GM23338 (cell line): ENCODE data around the gene CNTNAP2. TPM values are rescaled to one million over a fixed set of nuclear protein-coding genes. Genes with fewer than 3 reads are reported as not detected.

Source experiments
- ATAC-seq: fragments of 200-7000 bp; cut with Tn5 transposase; 3 replicates; pipeline ENCODE4 v1.9.1; 2020
- DNase-seq: peaks from one replicate; pipeline ENCODE4 v3.0.0-alpha.2; 2015; ENCODE audit warnings: low spot score
- H2AFZ ChIP-seq: fragments of 200-600 bp; sonication (generic); 2 replicates; pipeline ENCODE4 v1.8.0; 2016; ENCODE audit warnings: antibody characterized with exemption, mild to moderate bottlenecking, moderate library complexity
- H3F3A ChIP-seq: fragments of 200-600 bp; sonication (generic); replicated peaks from 2 replicates; pipeline ENCODE4 v1.8.0; 2017; ENCODE audit warnings: antibody characterized with exemption, mixed run types, low read depth
- H3K27ac ChIP-seq: fragments of 200-600 bp; sonication (generic); 2 replicates; pipeline ENCODE4 v1.6.1; 2016; ENCODE audit warnings: low read depth
- H3K27me3 ChIP-seq: fragments of 200-600 bp; sonication (generic); 2 replicates; pipeline ENCODE4 v1.8.0; 2016; ENCODE audit warnings: mild to moderate bottlenecking, mixed run types, moderate library complexity; ENCODE audit not compliant: insufficient read depth
- H3K36me3 ChIP-seq: fragments of 200-600 bp; sonication (generic); 2 replicates; pipeline ENCODE4 v1.8.0; 2016; ENCODE audit warnings: mild to moderate bottlenecking; ENCODE audit not compliant: insufficient read depth
- H3K4me1 ChIP-seq: fragments of 200-600 bp; sonication (generic); 2 replicates; pipeline ENCODE4 v1.8.0; 2016; ENCODE audit warnings: mild to moderate bottlenecking, moderate library complexity; ENCODE audit not compliant: insufficient read depth
- H3K4me2 ChIP-seq: fragments of 200-600 bp; sonication (generic); 2 replicates; pipeline ENCODE4 v1.7.1; 2017; ENCODE audit warnings: mixed run types
- H3K4me3 ChIP-seq: fragments of 200-600 bp; sonication (generic); 2 replicates; pipeline ENCODE4 v1.6.1; 2016; ENCODE audit warnings: mixed run types
- H3K79me2 ChIP-seq: fragments of 200-600 bp; sonication (generic); replicated peaks from 2 replicates; pipeline ENCODE4 v1.8.0; 2017; ENCODE audit warnings: mild to moderate bottlenecking; ENCODE audit not compliant: insufficient read depth
- H3K9me2 ChIP-seq: fragments of 200-600 bp; sonication (generic); 2 replicates; pipeline ENCODE4 v1.8.0; 2017; ENCODE audit not compliant: insufficient read depth
- H4K20me1 ChIP-seq: fragments of 200-600 bp; sonication (generic); replicated peaks from 2 replicates; pipeline ENCODE4 v1.8.0; 2017; ENCODE audit warnings: mild to moderate bottlenecking; ENCODE audit not compliant: insufficient read depth
- H3K27ac Mint-ChIP-seq: 2 replicates; pipeline ENCODE4 v1.8.0; 2020; ENCODE audit warnings: inconsistent platforms, mild to moderate bottlenecking, moderate library complexity, mixed read lengths
- H3K27me3 Mint-ChIP-seq: 3 replicates; pipeline ENCODE4 v1.8.0; 2022; ENCODE audit warnings: low read depth, mild to moderate bottlenecking, moderate library complexity, mixed read lengths, inconsistent platforms; ENCODE audit not compliant: insufficient read depth, poor library complexity
- H3K36me3 Mint-ChIP-seq: 3 replicates; pipeline ENCODE4 v1.8.0; 2021; ENCODE audit warnings: low read depth, mild to moderate bottlenecking, inconsistent platforms, moderate library complexity, mixed read lengths
- H3K4me1 Mint-ChIP-seq: 3 replicates; pipeline ENCODE4 v1.8.0; 2020; ENCODE audit warnings: mild to moderate bottlenecking, inconsistent platforms, mixed read lengths
- H3K4me3 Mint-ChIP-seq: 3 replicates; pipeline ENCODE4 v1.8.0; 2021; ENCODE audit warnings: moderate library complexity, mild to moderate bottlenecking, inconsistent platforms, mixed read lengths
- H3K9me3 Mint-ChIP-seq: 3 replicates; pipeline ENCODE4 v1.8.0; 2020; ENCODE audit warnings: moderate library complexity, mild to moderate bottlenecking, inconsistent platforms, mixed read lengths
- CTCF ChIP-seq, 2 experiments: fragments of 200-600 bp in 1 of 2; sonication (generic) in 1 of 2; conservative IDR thresholded peaks; 2 replicates each; pipeline versions ENCODE4 v1.5.1 to v1.6.1; 2016 to 2017; ENCODE audit warnings: antibody characterized with exemption in 2 of 2, low read depth in 2 of 2, mild to moderate bottlenecking in 2 of 2, moderate library complexity in 1 of 2
- EZH2phosphoT487 ChIP-seq: fragments of 200-600 bp; sonication (generic); IDR thresholded peaks from one replicate; pipeline ENCODE4 v1.8.1; 2018; ENCODE audit warnings: antibody characterized with exemption; ENCODE audit not compliant: unreplicated experiment
- JUNB ChIP-seq: IDR thresholded peaks from one replicate; pipeline ENCODE4 v1.6.1; 2016; ENCODE audit warnings: antibody characterized with exemption; ENCODE audit not compliant: unreplicated experiment
- NANOG ChIP-seq: IDR thresholded peaks from 2 replicates; pipeline ENCODE4 v1.6.1; 2016; ENCODE audit warnings: antibody characterized with exemption, borderline replicate concordance
- POLR2AphosphoS5 ChIP-seq: IDR thresholded peaks from 2 replicates; pipeline ENCODE4 v1.6.1; 2016; ENCODE audit warnings: antibody characterized with exemption, low read depth
- ZNF114 ChIP-seq: fragments of 250-450 bp; sonication (Bioruptor Pico); IDR thresholded peaks from 2 replicates; pipeline ENCODE4 v1.5.0; 2020; ENCODE audit warnings: mild to moderate bottlenecking, moderate library complexity
- ZNF462 ChIP-seq: fragments of 250-450 bp; sonication (Bioruptor Pico); IDR thresholded peaks from 2 replicates; pipeline ENCODE4 v1.5.0; 2020; ENCODE audit warnings: mild to moderate bottlenecking, moderate library complexity
- polyA plus RNA-seq: library from polyadenylated mRNA; unstranded; fragments of >200 nt; fragmentation: Nextera tagmentation; extraction: Ambion mirVana; gene quantifications from 2 replicates; pipeline ENCODE4 v1.2.1, GENCODE V29; 2016
- total RNA-seq: library from RNA; depleted of rRNA; stranded (reverse); fragments of >200 nt; shearing (Covaris generic); gene quantifications from 2 replicates; pipeline ENCODE4 v1.2.3, GENCODE V29; 2014

Gene CNTNAP2
- total and polyA plus RNA-seq, 2 experiments from 2014 or later, result 38.2 to 61.3 TPM

- TF ChIP-seq ZNF114 (CRISPR knock-in tag) (no peak), ZNF462 (no peak), NANOG (no peak), CTCF (conservative IDR thresholded peaks at IDR 0.05; ENCODE audit: low read depth in 2 of 2) (no peak), EZH2phosphoT487 (no peak), JUNB (no peak), POLR2AphosphoS5 (no peak)
- no peaks in the 10 kb centered on the region for H4K20me1 ChIP-seq
- Mint-ChIP-seq H3K36me3 (peaks cover 9% of the 10 kb centered on the region; the same call in 1 of the 3 replicates), H3K9me3 (peaks cover 20% of the 10 kb centered on the region), H3K27me3 (no peaks in the 10 kb centered on the region), H3K4me1 (peaks cover 5% of the 10 kb centered on the region), H3K4me3 (no peak overlapping the region), H3K27ac (no peak overlapping the region)
- no peak overlapping the region for H3K27ac ChIP-seq
- DNase-seq (no peak), ATAC-seq (no peak)
- no peaks in the 10 kb centered on the region for H3K9me2 ChIP-seq
- H3K79me2 ChIP-seq, result no peaks in the 10 kb centered on the region
- H3K4me1 ChIP-seq, result no peaks in the 10 kb centered on the region
- no peaks in the 10 kb centered on the region for H3F3A ChIP-seq
- no peak overlapping the region for H3K4me3 ChIP-seq
- no peak overlapping the region for H2AFZ ChIP-seq
- H3K36me3 ChIP-seq, result 0 out of 2 replicates have a peak, but pooled peaks cover 4% of the 10 kb centered on the region
- no peaks in the 10 kb centered on the region for H3K27me3 ChIP-seq
- H3K4me2 ChIP-seq, result no peak overlapping the region
Measured at GRCh38 chr7:146902266-146902665, 785.7 kb downstream of the CNTNAP2 start.
